Brain pericyte (primary cell): Measurements from ENCODE around the gene PTPN18.

ENCODE experiments used
- DNase-seq: peaks from one replicate; pipeline ENCODE4 v3.0.0-alpha.2; 2012; ENCODE audit warnings: low read depth, low spot score

PTPN18 gene

DNA sequence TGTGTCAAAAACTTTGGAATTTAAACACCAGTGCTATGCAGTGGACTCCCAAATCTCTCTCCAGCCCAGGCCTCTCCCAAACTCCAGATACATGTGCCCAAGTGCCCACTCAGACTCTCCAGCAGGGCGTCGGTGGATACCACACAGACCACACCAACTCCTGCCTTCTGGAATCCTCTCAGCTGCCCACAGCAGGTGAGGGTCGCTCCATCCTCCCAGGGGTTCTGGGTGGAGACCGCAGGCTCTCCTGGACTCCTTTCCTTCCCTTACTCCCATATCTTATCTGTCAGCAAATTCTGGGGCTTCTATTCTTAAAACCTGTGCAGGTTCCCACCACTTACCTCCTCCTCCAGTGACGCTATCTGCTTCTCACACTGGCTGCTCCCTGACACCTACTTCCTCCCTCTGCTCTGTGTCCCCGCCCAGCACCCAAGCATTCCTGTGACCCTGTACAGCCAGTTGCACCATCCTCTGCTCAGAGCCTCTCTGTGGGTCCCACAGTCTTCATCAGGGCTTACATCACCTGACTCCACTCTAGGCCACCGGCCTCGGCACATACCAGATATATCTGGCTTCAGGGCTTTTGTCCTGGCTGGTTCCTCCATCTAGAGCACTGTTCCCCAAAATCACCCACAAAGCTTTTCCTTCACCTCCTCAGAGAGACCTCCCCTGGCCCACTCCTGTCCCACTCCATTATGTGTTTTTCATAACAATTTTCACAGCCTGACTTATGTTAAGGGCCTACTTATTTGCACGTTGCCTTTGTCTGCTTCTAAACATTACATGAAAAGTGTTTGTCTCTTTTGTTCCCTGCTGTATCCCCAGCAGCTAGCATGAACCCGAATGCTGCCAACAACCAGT is 15.7 kb upstream of the PTPN18 start:
- no peak for DNase-seq

- no peak for DNase-seq
These were observed 14.3 kb upstream of the PTPN18 start for GRCh38 chr2:130341562-130342019.

DNA sequence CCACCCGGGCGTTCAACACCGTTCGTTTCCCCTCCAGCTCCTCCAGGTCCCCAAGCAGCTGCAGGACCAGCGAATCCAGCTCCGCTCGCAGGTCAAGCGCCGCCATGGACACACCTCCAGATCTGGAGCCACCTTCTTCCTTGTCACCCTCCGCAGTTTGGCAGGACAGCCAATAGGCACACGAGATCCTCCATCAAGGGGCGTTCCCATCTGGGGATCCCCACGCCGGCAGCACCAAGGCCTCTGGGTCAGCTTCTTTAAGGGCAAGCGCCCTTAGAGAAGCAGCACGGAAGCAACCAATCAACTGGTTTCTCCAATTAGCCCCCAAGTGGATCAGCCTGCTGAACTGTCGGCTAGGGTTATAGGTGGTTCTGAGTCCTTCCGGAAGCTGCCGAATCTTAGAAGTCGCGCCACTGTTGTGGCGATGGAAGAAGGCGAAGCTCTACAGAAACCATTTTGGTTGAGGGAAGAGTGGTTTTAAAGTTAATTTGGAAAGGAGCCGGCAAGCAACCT is 13.8 kb upstream of the PTPN18 start:
- peak; percentile 88 for DNase-seq

- peak; percentile 97 for DNase-seq
These were observed 13.2 kb upstream of the PTPN18 start, which contains the start of gene IMP4 for GRCh38 chr2:130342533-130343275. TSS of gene IMP4 (plus strand) at chr2:130342897. CDS start at chr2:130342933, 36 bp downstream.

DNA sequence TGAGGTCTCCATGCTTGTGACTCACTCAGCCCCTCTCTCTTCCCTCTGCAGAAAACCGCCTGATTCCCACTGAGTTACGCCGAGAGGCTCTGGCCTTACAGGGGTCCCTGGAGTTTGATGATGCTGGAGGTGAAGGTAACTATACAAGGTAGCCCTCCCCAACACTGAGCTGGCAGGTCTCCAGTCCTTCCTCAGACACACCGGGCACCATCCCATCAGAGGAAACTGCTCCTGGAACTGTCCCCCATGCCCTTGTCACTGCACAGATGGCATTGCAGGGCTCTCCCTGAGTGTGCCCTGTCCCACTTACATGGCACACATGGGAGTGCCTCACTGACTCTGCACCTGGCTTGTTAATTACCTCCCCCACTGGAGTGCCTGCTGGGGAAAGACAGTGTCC is 11.3 kb upstream of the PTPN18 start:
- no peak for DNase-seq

- no peak for DNase-seq
These were observed 10.8 kb upstream of the PTPN18 start for GRCh38 chr2:130345091-130345490.

DNA sequence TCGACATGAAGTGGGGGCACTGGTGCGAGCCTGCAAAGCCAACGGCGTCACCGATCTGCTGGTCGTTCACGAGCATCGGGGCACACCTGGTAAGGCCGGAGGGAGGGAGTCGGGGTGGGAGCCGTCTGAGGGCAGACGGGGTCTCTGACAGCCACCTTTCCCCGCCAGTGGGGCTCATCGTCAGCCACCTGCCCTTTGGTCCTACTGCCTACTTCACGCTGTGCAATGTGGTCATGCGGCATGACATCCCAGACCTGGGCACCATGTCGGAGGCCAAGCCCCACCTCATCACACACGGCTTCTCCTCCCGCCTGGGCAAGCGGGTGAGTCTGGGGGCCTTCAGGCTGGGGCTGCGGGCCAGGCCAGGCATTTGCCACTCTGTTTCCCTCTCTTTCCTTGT is 10.2 kb upstream of the PTPN18 start:
- no peak for DNase-seq

DNA sequence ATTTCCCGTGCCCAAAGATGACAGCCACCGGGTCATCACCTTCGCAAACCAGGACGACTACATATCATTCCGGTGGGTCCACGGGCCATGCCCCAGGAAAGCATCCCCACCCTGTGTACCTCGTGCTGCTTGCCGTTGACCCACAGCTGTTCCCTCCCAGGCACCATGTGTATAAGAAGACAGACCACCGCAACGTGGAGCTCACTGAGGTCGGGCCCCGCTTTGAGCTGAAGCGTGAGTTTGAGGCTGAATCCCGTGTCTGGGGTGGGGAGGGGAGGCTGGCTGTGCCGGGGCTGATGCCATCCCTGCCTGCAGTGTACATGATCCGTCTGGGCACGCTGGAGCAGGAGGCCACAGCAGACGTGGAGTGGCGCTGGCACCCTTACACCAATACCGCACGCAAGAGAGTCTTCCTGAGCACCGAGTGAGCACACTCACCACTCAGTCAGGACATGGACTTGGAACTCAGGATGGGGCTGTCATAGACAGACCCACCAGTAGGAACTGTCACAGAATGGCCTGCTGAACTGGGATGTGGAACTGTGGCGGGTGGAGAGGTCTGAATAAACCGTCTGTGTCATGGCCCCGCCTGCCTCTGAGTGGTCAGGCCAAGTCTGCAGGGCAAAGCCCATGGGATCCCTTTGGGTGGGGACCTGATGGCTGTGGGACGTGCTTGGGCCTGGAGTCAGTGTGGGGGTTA is 9.7 kb upstream of the PTPN18 start:
- DNase-seq = no peak

- no peak for DNase-seq
These were observed 9.2 kb upstream of the PTPN18 start for GRCh38 chr2:130346741-130347066.

GRCh38 chr2:130347220-130347925 is 8.5 kb upstream of the PTPN18 start:
- no peak for DNase-seq

DNA sequence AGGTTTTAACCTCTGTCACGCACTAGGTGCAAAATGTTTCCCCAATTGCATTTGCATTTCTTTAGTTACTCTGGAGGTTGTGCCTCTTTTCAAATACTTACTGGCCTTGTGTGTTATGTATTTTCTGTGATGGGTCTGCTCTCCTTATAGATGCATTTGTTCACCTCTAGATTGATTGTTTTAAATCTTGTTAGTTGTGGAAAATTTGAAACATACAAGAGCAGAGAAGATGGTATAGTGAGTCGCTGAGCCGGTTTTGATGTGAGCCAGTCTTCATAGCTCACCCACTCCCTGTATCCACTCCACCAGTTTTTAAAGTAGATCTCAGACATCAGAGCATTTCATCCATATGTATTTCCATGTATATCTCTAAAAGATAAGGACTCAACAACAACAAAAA is 6.7 kb upstream of the PTPN18 start:
- DNase-seq = no peak

- no peak for DNase-seq
These were observed 4.1 kb upstream of the PTPN18 start for GRCh38 chr2:130351711-130352110.

GRCh38 chr2:130352237-130352636 is 3.6 kb upstream of the PTPN18 start:
- DNase-seq = no peak

DNA sequence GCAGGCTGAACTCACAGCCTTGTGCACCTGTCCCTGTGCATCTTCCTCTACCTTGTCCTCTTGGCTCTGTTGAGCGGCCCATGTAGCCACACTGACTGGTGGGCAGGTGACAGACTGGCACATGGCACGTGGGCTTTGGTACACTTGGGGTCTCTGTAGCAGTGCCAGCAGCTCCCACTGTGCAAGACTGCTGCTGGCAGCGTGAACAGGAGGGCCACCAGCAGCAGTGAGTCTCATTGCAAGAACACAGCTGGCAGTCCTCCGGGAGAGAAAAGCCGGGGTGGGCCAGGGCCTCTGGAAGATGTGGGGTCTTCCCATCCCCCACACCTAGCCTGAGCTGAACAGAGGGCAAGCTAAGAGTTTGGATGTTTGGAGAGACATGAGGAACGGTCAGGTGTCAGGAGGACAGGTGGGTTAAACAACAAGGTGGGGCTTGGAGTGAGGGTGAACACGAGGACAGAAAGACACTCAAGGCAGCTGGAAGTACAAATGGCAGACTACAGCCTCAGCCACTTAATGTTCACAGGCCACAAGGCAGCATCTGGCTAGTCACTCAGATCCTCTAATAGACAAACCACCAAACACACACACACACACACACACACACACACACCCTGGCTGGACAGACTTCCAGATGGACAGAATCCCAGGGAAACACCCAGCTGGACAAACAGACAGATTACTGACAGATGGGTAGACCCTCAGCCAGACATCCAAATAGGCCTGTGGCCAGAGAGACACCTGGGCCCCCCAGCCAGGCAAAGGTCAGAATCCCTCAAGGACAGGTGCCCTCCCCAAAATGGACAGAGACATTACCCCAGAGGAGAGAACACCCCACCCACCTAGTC is 2.3 kb upstream of the PTPN18 start:
- DNase-seq = no peak

DNA sequence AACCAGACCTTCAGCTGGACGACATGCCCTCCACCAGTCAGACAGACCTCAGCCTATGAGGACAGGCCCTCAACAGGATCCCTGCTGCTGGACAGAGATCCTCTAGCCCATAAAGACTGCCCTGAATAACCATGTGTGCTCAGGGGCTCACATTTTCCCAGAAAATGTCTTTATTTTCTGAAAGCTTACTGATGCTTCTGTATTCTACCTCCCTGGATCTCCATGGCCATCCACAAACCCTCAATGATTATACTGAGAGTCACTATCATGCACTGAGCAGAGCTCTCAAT is 1.8 kb upstream of the PTPN18 start:
- DNase-seq = no peak

GRCh38 chr2:130355172-130355577 is 681 bp upstream of the PTPN18 start:
- DNase-seq = no peak

GRCh38 chr2:130357864-130358263 is 2.0 kb downstream of the PTPN18 start:
- DNase-seq = no peak

DNA sequence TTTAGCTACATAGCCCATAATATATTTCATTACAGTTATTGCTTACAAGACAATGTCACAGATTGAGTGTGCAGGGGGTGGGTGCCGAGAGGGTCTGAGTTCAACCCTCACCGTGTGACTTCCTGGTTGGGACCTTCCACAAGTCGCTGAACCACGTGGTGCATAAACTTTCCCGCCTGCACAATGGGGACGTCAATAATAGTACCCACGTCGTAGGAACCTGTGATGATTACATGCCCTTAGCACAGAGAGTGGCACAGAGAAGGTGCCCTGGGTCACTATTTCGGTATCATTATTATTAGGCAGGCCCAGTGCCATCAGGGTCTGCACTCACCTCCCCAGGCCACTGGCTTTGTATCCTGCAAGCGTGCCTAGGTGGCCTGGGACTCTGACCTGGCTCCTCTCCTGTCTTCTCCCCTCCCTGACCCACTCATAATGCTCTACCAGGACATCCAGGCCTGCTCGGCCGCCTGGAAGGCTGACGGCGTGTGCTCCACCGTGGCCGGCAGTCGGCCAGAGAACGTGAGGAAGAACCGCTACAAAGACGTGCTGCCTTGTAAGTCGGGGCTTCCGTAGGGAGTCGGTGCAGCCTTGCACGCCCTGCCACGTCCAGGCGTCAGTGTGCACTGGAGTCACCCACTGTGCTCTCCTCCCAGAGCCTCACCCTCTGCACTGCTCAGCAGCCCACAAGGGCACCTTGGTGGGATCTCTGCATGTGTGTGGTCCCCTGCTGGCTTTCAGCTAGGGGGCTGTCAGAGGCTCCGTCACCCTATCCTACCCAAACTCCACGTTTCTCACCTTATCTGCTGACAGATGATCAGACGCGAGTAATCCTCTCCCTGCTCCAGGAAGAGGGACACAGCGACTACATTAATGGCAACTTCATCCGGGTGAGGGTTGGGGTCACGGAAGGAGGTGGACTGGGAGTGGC is 2.8 kb downstream of the PTPN18 start:
- no peak for DNase-seq

- DNase-seq = no peak
These were observed 3.6 kb downstream of the PTPN18 start for GRCh38 chr2:130359466-130359865.

DNA sequence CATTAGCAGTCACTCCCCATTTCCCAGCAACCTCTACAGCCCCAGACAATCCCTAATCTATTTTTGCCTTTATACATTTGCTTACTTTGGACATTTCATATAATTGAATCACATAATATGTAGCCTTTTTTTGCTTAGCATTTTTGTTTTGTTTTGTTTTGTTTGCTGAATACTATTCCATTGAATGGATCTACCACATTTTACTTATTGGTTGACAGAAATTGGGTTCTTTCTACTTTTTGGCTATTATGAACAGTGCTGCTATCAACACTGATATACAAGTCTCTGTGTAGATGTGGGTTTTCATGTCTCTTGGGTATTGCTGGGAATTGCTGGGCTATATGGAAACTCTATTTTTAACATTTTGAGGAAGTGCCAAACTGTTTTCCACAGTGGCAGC is 7.6 kb downstream of the PTPN18 start:
- DNase-seq = no peak
